ENCODE data around the gene HTRA3. TPM values are rescaled to one million over a fixed set of nuclear protein-coding genes. Genes with fewer than 3 reads are reported as not detected.
"Not testable (repeated sequence)": the region's sequence is repeated elsewhere in the genome, so short reads cannot be mapped to it uniquely, and the experiment has no call there.

The HTRA3 gene
- polyA plus RNA-seq, 1 donor, result 46.2 TPM

- DNase-seq, result no peak
These were observed 61.4 kb downstream of the HTRA3 start for GRCh38 chr4:8330821-8331574.

DNA sequence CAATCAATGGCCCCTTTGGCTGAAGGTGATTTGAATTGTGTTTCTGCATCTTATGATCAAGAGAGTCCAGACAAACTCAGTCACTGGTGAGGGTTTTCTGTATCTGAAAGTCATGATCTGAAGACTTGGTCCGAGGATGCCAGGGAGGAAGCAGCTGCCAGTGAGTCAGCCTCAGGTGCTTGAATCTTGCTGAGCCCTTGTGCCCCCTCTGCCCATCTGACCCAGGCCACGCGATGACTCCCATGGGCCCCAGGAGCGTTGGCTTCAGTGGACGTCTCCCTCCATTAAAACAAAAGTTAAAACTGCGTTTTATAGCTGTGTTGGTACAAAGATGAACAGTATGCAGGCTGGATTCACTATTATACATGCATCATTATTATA is 62.0 kb downstream of the HTRA3 start:
- DNase-seq, result no peak

- DNase-seq, result no peak
These were observed 62.7 kb downstream of the HTRA3 start for GRCh38 chr4:8332038-8332857.

DNA sequence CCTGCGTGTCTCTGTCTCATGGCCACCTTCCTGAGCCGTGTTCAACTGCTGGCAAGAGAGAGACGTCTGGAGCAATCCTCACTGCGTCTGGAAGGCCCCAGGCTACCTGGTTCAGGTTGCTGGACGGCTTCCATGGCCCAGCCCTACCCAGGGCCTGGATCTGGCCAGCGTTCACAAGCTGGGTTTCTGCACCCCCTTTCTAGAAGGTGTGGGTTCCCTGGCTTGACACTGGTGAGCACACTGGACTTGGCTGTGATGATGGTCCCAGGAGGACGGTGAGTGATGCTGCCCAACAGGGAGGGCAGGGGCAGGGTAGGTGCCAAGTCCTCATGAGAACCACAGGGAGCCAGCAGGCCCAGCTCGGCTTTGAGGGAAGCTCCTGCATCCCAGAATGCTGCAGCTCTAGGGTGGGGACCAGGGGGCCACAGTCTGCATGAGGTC is 63.4 kb downstream of the HTRA3 start:
- DNase-seq, result no peak

DNA sequence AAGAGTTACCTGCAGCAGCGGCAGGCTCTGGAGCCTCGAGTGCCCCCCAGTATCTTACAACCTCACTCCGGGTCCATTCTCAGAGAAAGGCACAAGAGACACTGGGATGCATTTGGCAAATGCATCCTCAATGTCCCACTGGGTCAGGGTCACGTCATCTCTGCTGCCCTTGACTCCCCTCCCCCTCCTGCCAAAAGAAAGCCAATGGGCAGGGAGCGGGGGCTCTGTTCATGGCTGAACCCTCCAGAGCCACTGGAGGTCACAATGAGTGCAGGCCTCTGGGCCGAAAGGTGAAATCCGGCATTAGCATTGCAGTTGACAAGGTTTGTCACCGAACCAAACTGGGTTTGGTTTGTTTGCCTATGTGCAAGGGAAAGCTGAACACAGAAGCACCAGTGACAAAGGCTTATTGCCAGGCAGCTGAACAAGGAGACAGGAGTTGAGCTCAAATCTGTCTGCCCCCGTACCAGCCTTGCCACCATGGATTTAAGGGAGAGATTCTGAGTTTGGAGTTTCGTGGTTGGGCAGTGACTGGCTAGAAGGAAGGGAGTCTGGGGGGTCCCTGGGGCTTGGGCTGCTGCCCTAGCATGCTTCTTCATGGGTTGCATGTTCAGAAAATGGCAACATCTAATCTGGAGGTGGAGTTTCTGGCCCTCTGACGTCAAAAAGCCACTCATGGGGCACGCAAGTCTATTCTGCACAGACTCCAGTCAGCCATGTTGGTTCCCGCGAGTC is 64.3 kb downstream of the HTRA3 start:
- no peak for DNase-seq

GRCh38 chr4:8334786-8335460 is 65.4 kb downstream of the HTRA3 start:
- no peak for DNase-seq

DNA sequence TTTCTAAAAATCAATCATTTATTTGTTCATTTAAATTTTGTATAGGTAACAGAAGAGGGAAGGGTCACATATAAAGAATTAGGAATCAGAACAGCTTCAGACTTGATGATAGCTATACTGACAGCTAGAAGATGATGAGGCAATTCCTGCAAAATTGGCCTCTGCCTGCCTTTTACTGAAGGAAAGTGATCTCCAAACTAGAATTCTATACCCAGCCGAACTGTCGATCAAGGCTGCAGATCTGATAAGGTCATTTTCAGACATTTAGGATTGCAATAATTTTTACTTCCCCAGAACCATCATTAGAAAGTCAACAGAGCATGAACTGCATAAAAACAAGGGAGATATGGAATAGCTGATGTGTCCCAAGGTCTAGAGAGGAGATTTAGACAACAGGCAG is 66.3 kb downstream of the HTRA3 start:
- DNase-seq, result no peak

GRCh38 chr4:8336412-8337075 is 67.0 kb downstream of the HTRA3 start:
- DNase-seq, result no peak

DNA sequence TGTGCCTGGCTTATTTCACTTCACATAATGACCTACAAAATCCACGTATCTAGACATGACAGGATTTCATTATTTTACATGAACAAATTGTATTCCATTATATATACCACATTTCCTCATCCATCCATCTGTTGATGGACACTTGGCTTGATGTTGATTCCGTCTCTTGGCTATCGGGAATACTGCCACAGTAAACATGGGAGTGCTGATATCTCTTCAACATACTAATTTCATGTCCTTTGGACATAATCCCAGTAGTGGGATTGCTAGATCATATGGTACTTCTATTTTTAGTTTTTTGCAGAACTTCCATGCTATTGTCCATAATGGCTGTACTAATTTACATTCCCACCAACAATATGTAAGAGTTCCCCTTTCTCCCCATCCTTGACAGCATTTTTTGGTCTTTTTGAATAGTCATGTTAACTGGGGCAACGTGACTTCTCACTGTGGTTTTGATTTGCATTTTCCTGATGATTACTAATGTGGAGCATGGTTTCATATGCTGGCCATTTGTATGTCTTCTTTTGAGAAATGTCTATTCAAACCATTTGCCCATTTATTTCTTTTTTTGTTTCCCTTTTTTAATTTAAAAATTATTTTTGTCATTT is 68.9 kb downstream of the HTRA3 start:
- DNase-seq, result no peak

GRCh38 chr4:8340781-8341241 is 71.3 kb downstream of the HTRA3 start:
- DNase-seq, result peak; percentile 94

GRCh38 chr4:8341281-8341680 is 71.7 kb downstream of the HTRA3 start:
- DNase-seq, result not testable (repeated sequence)

DNA sequence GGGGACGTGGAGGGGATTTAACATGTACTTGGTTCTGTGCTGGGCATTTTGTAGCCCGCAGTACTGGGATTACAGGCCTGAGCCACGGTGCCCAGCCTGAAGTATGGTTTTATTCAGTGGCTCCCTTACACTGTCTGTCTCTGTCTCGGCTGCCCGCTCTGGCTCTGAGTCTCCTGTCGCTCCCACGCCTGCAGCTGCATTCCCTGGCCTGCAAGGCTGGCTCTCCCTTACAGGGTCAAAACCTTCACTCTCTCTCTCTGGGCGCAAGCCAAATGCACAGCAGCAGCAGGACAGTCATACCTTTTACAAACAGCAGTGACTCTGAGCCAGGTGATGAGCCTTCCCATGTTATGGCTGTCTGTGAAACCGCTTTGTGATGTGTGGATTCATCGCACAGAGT is 72.1 kb downstream of the HTRA3 start:
- DNase-seq, result peak; percentile 29

DNA sequence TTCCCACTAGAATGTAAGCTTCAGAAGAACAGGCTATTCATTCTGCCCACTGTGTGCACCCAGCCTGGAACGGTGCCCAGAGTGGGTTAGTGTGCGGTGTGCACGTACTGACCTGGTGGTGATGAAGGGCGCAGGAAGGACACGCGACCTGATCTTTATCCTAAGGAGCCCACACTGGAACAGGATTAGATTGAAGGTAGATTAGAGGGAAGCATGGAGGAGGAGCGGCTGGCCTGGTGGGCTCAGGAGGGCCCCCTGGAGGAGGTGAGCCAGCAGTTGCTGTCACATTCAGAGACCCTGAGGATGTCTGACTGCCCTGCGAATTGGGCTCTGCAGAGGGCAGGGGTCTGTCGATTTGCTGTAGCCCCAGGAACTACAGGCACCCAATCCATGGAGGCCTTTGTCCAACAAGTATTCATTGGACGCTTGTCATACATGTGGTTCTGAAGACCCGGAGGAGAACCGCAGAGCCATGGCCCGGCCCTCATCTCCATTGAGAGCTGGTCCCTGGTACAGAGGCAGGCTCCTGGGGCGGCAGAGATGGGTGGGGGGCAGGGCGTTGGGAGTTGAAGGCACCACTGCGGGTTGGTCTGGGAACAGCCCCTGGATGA is 73.2 kb downstream of the HTRA3 start:
- no peak for DNase-seq

DNA sequence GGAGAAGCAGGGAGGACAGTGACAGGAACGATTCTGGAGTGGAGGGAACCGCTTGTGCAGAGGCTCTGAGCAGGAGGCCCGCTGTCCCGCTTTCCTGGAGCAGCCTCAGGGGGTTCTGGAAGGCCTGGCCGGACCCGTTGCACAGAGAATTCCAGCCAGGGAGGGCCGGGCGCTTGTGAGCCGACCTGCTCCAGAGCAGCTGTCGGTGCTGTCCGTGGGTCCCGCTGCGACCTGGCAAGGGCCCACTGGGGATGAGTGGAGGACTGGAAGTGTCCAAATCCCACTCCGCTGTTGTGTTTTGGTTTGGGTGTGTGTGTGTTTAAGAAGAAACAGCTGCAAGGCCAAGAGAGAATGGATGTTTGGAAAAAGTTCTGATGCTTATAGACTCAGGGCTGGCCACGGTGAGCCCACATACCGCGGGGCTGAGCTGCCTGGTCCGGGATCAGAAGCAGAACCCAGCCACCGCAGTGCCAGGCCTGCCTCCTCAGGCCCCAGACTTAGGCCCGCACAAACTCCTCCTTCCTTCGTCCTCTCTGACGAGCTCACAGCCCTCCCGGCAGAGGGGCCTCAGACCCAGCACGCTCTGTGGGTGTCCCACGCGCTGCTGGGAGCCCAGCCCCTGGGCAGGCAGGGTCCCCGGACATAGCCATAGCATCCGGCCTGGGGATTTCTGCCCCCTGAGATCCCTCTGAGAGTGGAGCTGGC is 73.9 kb downstream of the HTRA3 start:
- DNase-seq, result peak; percentile 49

GRCh38 chr4:8343967-8344331 is 74.4 kb downstream of the HTRA3 start:
- DNase-seq, result no peak

GRCh38 chr4:8344377-8344776 is 74.8 kb downstream of the HTRA3 start:
- DNase-seq, result no peak

DNA sequence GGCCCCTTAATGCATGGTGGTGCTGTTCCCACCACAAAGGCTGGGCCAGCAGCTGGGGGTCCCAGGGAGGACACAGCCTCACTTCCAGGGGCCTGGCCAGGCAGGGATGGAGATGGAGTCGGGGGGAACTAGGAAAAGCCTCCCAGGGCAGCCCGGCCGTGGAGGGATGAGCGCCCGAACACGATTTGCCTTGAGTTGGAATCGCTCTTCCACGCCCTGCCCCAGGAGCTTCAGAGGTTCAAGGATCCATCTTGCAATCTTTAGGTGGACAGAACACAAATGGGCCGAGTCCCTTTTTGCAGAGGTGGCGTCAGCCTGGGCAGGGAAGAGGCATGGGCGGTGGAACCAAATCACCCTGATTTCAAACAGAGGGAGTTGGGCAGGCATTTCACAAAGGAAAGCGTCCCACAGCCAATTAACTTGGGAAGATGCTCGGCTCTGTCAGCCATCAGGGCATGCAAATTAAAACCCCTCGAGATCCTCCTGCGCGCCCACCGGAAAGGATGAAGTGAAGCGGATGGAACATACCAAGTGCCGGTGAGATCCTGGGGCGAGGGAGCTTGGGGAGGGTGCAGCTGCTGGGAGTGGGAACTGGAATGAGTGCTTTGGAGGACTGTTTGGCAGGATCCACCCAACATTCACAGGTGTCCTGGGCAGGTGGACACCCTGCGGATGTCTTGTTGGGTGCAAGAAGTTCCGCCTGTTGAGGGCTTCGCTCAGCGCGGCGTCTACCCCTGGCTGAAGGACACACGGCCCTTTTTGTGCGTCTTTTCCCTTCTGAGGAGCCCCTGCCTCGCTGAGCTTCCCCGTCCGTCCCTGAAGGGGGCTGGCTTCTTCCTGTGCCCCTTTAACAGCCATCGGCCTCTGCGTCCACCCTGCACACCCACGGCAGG is 75.7 kb downstream of the HTRA3 start:
- DNase-seq, result no peak

DNA sequence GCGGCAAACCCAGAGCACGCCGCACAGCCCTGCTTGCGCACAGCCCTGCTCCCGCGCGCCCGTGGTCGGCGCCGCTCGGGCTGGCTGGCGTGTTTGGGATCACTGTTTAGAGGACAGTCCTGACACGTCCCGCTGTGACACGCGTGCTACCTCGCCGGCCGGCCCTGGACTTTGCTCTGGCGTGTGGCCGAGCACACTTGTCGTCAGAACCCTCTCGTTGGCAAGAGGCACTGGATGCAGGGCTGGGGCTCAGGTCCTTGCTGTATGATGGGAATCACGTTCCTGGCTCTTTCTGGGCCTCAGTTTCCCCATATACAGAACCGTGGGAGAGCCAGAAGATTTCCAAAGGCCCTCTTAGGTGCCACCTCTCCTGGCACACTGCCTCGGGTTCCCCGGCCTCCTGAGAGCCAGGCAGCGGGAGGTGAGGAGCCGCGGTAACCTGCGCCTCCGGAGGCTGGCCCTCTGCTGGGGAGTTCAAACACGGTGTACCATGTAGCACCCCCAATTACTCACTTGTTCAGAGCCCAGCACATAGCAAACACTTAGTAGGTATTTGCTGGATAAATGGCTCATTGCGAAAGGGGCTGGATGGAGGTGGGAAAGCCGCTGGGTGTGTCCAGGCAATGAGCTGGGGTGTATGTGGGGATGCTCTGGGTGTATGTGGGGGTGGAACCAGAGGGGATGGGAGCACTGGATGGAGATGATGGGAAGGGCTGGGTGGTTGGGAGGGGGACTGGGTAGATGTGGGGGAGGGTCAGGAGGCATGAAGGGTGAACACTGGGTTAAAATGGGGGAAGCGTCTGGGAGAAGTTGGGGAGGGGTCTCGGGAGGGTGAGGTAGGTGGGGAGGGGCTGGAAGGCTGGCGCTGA is 76.6 kb downstream of the HTRA3 start:
- no peak for DNase-seq

Data from hindlimb muscle (tissue), 1 donor.